Measurements from ENCODE around the gene DUSP11. TPM values are rescaled to one million over a fixed set of nuclear protein-coding genes. Genes with fewer than 3 reads are reported as not detected.

The DUSP11 gene
- total RNA-seq, 3 donors from 2014 or later (not counting 1 experiment from before 2014, with no cell fraction given) = 45.7 to 50.2 (median 46.6) TPM

- DNase-seq (no peak), ATAC-seq (no peak)
- Mint-ChIP-seq H3K36me3 (peaks cover 30% of the 10 kb centered on the region), H3K4me3 (no peak overlapping the region), H3K9me3 (no peaks in the 10 kb centered on the region), H3K4me1 (peaks cover 29 to 48% of the 10 kb centered on the region in 2 donors), H3K27me3 (ENCODE audit: low read depth in 2 of 2) (no peaks in the 10 kb centered on the region), H3K27ac (peak overlapping the region; percentile 24 to 56)
- TF ChIP-seq CTCF (IDR thresholded peaks at IDR 0.05) = no peak
- H3K4me1 ChIP-seq (ENCODE audit: control insufficient read depth, insufficient read depth, low read length) = peaks cover 13% of the 10 kb centered on the region
- peaks cover 43% of the 10 kb centered on the region for H3K36me3 ChIP-seq (ENCODE audit: control insufficient read depth, insufficient read depth, low read length)
- no peak overlapping the region for H3K27ac ChIP-seq (ENCODE audit: low read length)
- no peaks in the 10 kb centered on the region for H3K9me3 ChIP-seq (ENCODE audit: control insufficient read depth, insufficient read depth, low read length)
- H3K4me3 ChIP-seq (ENCODE audit: low read length) = no peak overlapping the region
- 93% methylated on average over 7 of the region's 8 CpGs for WGBS (ENCODE audit: insufficient coverage)
- intact Hi-C loops (cut with micrococcal nuclease) = no loop called here
- H3K27me3 ChIP-seq (ENCODE audit: control insufficient read depth, insufficient read depth, low read length) = no peaks in the 10 kb centered on the region
Measured at GRCh38 chr2:73776869-73777519, 2.9 kb downstream of the DUSP11 start.

GRCh38 chr2:73776381-73776780 is 3.5 kb downstream of the DUSP11 start:
- WGBS (ENCODE audit: insufficient coverage) = 100% methylated on average over 2 of the region's 4 CpGs
- Histone ChIP-seq H3K9me3 (ENCODE audit: control insufficient read depth, insufficient read depth, low read length) (no peaks in the 10 kb centered on the region), H3K4me3 (ENCODE audit: low read length) (no peak overlapping the region), H3K27ac (ENCODE audit: low read length) (no peak overlapping the region), H3K27me3 (ENCODE audit: control insufficient read depth, insufficient read depth, low read length) (no peaks in the 10 kb centered on the region), H3K4me1 (ENCODE audit: control insufficient read depth, insufficient read depth, low read length) (peaks cover 13% of the 10 kb centered on the region), H3K36me3 (ENCODE audit: control insufficient read depth, insufficient read depth, low read length) (peaks cover 45% of the 10 kb centered on the region)
- Mint-ChIP-seq H3K4me1 (peaks cover 32 to 48% of the 10 kb centered on the region in 2 donors), H3K27ac (peak overlapping the region in 1 of 2 donors; percentile 24), H3K9me3 (no peaks in the 10 kb centered on the region), H3K4me3 (no peak overlapping the region), H3K27me3 (ENCODE audit: low read depth in 2 of 2) (no peaks in the 10 kb centered on the region), H3K36me3 (peaks cover 30% of the 10 kb centered on the region)
- DNase-seq (no peak), ATAC-seq (no peak)
- intact Hi-C loops (cut with micrococcal nuclease) = no loop called here
- TF ChIP-seq CTCF (IDR thresholded peaks at IDR 0.05) = no peak

- no peak overlapping the region for H3K4me3 ChIP-seq (ENCODE audit: low read length)
- H3K9me3 Mint-ChIP-seq = no peaks in the 10 kb centered on the region
- TF ChIP-seq CTCF (IDR thresholded peaks at IDR 0.05) = no peak
- H3K4me1 Mint-ChIP-seq = peaks cover 23 to 34% of the 10 kb centered on the region in 2 donors
- H3K36me3 Mint-ChIP-seq = peaks cover 30% of the 10 kb centered on the region
- no peaks in the 10 kb centered on the region for H3K9me3 ChIP-seq (ENCODE audit: control insufficient read depth, insufficient read depth, low read length)
- intact Hi-C loops (cut with micrococcal nuclease) = no loop called here
- H3K27ac Mint-ChIP-seq = peak overlapping the region in 1 of 2 donors; percentile 15
- DNase-seq (no peak), ATAC-seq (no peak)
- H3K27ac ChIP-seq (ENCODE audit: low read length) = no peak overlapping the region
- no peaks in the 10 kb centered on the region for H3K27me3 Mint-ChIP-seq (ENCODE audit: low read depth in 2 of 2)
- no peak overlapping the region for H3K4me3 Mint-ChIP-seq
- no peaks in the 10 kb centered on the region for H3K27me3 ChIP-seq (ENCODE audit: control insufficient read depth, insufficient read depth, low read length)
- peaks cover 71% of the 10 kb centered on the region for H3K36me3 ChIP-seq (ENCODE audit: control insufficient read depth, insufficient read depth, low read length)
- H3K4me1 ChIP-seq (ENCODE audit: control insufficient read depth, insufficient read depth, low read length) = no peaks in the 10 kb centered on the region
Measured at GRCh38 chr2:73772819-73773218, 7.1 kb downstream of the DUSP11 start.

- intact Hi-C loops (cut with micrococcal nuclease) = no loop called here
- no peaks in the 10 kb centered on the region for H3K9me3 Mint-ChIP-seq
- 97% methylated on average over 3 of the region's 3 CpGs for WGBS (ENCODE audit: insufficient coverage)
- no peaks in the 10 kb centered on the region for H3K27me3 Mint-ChIP-seq (ENCODE audit: low read depth in 2 of 2)
- H3K4me1 ChIP-seq (ENCODE audit: control insufficient read depth, insufficient read depth, low read length) = no peaks in the 10 kb centered on the region
- no peak for TF ChIP-seq CTCF (IDR thresholded peaks at IDR 0.05)
- peak overlapping the region in 1 of 2 donors; percentile 2 for H3K27ac Mint-ChIP-seq
- ATAC-seq (no peak), DNase-seq (no peak)
- peaks cover 25 to 30% of the 10 kb centered on the region in 2 donors for H3K4me1 Mint-ChIP-seq
- H3K9me3 ChIP-seq (ENCODE audit: control insufficient read depth, insufficient read depth, low read length) = no peaks in the 10 kb centered on the region
- H3K27me3 ChIP-seq (ENCODE audit: control insufficient read depth, insufficient read depth, low read length) = no peaks in the 10 kb centered on the region
- H3K36me3 ChIP-seq (ENCODE audit: control insufficient read depth, insufficient read depth, low read length) = peaks cover 75% of the 10 kb centered on the region
- no peak overlapping the region for H3K4me3 ChIP-seq (ENCODE audit: low read length)
- H3K36me3 Mint-ChIP-seq = peaks cover 38% of the 10 kb centered on the region
- H3K27ac ChIP-seq (ENCODE audit: low read length) = no peak overlapping the region
- H3K4me3 Mint-ChIP-seq = no peak overlapping the region
Measured at GRCh38 chr2:73770725-73771124, 9.2 kb downstream of the DUSP11 start.
